GM12873 (cell line): ENCODE measurements around the gene IPO4.

ENCODE experiments used
- CTCF ChIP-seq: IDR thresholded peaks from 2 replicates; pipeline ENCODE4 v1.5.1; 2012; ENCODE audit warnings: low read depth, mild to moderate bottlenecking, moderate library complexity, low read length, control low read depth; ENCODE audit not compliant: insufficient read depth; ENCODE audit errors: missing control alignments

IPO4 gene

GRCh38 chr14:24178399-24179178 is 10.0 kb downstream of the IPO4 start:
- no peak for TF ChIP-seq CTCF

GRCh38 chr14:24177891-24178290 is 10.7 kb downstream of the IPO4 start:
- no peak for TF ChIP-seq CTCF

GRCh38 chr14:24177041-24177825 is 11.4 kb downstream of the IPO4 start:
- no peak for TF ChIP-seq CTCF

GRCh38 chr14:24176599-24176998 is 12.0 kb downstream of the IPO4 start:
- no peak for TF ChIP-seq CTCF

GRCh38 chr14:24172871-24173281 is 15.7 kb downstream of the IPO4 start:
- TF ChIP-seq CTCF = no peak

GRCh38 chr14:24172261-24172860 is 16.3 kb downstream of the IPO4 start:
- no peak for TF ChIP-seq CTCF

- peak; percentile 2 for TF ChIP-seq CTCF
Observed at GRCh38 chr14:24171422-24172260, 17.0 kb downstream of the IPO4 start, which contains the start of gene REC8. TSS of gene REC8 (plus strand) at chr14:24172080. CDS start at chr14:24172553, 473 bp downstream.
